Measurements from ENCODE around the gene BROX. TPM values are rescaled to one million over a fixed set of nuclear protein-coding genes. Genes with fewer than 3 reads are reported as not detected.

BROX gene
- total RNA-seq, 1 experiment from 2014 or later: 44.9 TPM

- H2AFZ ChIP-seq (ENCODE audit: low read depth, low read length, poor library complexity, severe bottlenecking): no peak overlapping the region
- H3K4me2 ChIP-seq (ENCODE audit: low read length): no peak overlapping the region
- no peaks in the 10 kb centered on the region for H3K9me3 ChIP-seq (ENCODE audit: control insufficient read depth in 1 of 2, insufficient read depth in 1 of 2, low read depth in 1 of 2, low read length in 2 of 2)
- DNase-seq (ENCODE audit: low read depth, low spot score): no peak
- ChIA-PET POLR2A (interaction anchor here (1.0 kb wide), 1 partner anchor 387 kb away, joined by 3 read pairs; no protein-coding TSS in a partner anchor), RAD21 (ENCODE audit: low non-redundant PET in 1 of 2, low total read pairs in 2 of 2, uncharacterized antibody in 2 of 2, unreplicated experiment in 2 of 2) (no interaction called here), CTCF (no interaction called here)
- no peaks in the 10 kb centered on the region for H3K27me3 ChIP-seq (ENCODE audit: insufficient read depth, low read length)
- H4K20me1 ChIP-seq (ENCODE audit: insufficient read depth): no peaks in the 10 kb centered on the region
- no peaks in the 10 kb centered on the region for H3K9me2 ChIP-seq (ENCODE audit: insufficient read depth)
- intact Hi-C loops (cut with micrococcal nuclease): no loop called here
- no peak overlapping the region for H3K9ac ChIP-seq (ENCODE audit: low read length)
- H3K4me1 ChIP-seq (ENCODE audit: control insufficient read depth in 1 of 2, insufficient read depth in 2 of 2, low read length in 2 of 2): no peaks in the 10 kb centered on the region
- TF ChIP-seq SP1 (IDR thresholded peaks at IDR 0.05; ENCODE audit: low read depth) (no peak), RAD21 (IDR thresholded peaks at IDR 0.05; ENCODE audit: low read depth) (no peak), JUND (IDR thresholded peaks at IDR 0.05) (no peak), SRF (IDR thresholded peaks at IDR 0.05; ENCODE audit: low read depth) (no peak), FOSL1 (IDR thresholded peaks at IDR 0.05; ENCODE audit: low read depth) (no peak)
- BruUV-seq (replicated peaks): no TSS peak
- ATAC-seq: no peak
- no peaks in the 10 kb centered on the region for H3K79me2 ChIP-seq (ENCODE audit: insufficient read depth, low read length)
- no peak overlapping the region for H3K27ac ChIP-seq (ENCODE audit: low read depth, low read length)
- peaks cover 11 to 27% of the 10 kb centered on the region in 2 experiments; a peak in 3 of 4 replicates for H3K36me3 ChIP-seq (ENCODE audit: control insufficient read depth in 1 of 2, insufficient read depth in 2 of 2, low read length in 2 of 2)
- no peak overlapping the region for H3K4me3 ChIP-seq (replicated peaks in 1 of 2; ENCODE audit: low read depth in 1 of 2, low read length in 2 of 2)
These were observed 24.1 kb downstream of the BROX start for GRCh38 chr1:222736470-222736869.

- H3K36me3 ChIP-seq (ENCODE audit: control insufficient read depth in 1 of 2, insufficient read depth in 2 of 2, low read length in 2 of 2): peaks cover 9 to 25% of the 10 kb centered on the region in 2 experiments; a peak in 3 of 4 replicates
- no peak within 1 kb of the TSS for H3K9ac ChIP-seq (ENCODE audit: low read length)
- no peak for DNase-seq (ENCODE audit: low read depth, low spot score)
- H2AFZ ChIP-seq (ENCODE audit: low read depth, low read length, poor library complexity, severe bottlenecking): no peak within 1 kb of the TSS
- ChIA-PET CTCF (no interaction called here), RAD21 (ENCODE audit: low non-redundant PET in 1 of 2, low total read pairs in 2 of 2, uncharacterized antibody in 2 of 2, unreplicated experiment in 2 of 2) (no interaction called here), POLR2A (no interaction called here)
- no peak within 1 kb of the TSS for H3K27ac ChIP-seq (ENCODE audit: low read depth, low read length)
- intact Hi-C loops (cut with micrococcal nuclease): no loop called here
- no peaks in the 10 kb centered on the region for H3K9me2 ChIP-seq (ENCODE audit: insufficient read depth)
- TF ChIP-seq SIN3A (IDR thresholded peaks at IDR 0.05; ENCODE audit: low read depth): no peak
- no peak for TF ChIP-seq RAD21 (IDR thresholded peaks at IDR 0.05; ENCODE audit: low read depth)
- no peak for TF ChIP-seq REST (IDR thresholded peaks at IDR 0.05; ENCODE audit: low read depth)
- no peak within 1 kb of the TSS for H3K4me3 ChIP-seq (replicated peaks in 1 of 2; ENCODE audit: low read depth in 1 of 2, low read length in 2 of 2)
- H3K9me3 ChIP-seq (ENCODE audit: control insufficient read depth in 1 of 2, insufficient read depth in 1 of 2, low read depth in 1 of 2, low read length in 2 of 2): no peaks in the 10 kb centered on the region
- no TSS peak for BruUV-seq (replicated peaks)
- no peaks in the 10 kb centered on the region for H3K79me2 ChIP-seq (ENCODE audit: insufficient read depth, low read length)
- H3K4me1 ChIP-seq (ENCODE audit: control insufficient read depth in 1 of 2, insufficient read depth in 2 of 2, low read length in 2 of 2): no peaks in the 10 kb centered on the region
- H4K20me1 ChIP-seq (ENCODE audit: insufficient read depth): no peaks in the 10 kb centered on the region
- ATAC-seq: no peak
- H3K27me3 ChIP-seq (ENCODE audit: insufficient read depth, low read length): no peaks in the 10 kb centered on the region
- H3K4me2 ChIP-seq (ENCODE audit: low read length): no peak within 1 kb of the TSS
These were observed 24.6 kb downstream of the BROX start, which contains the start of gene FAM177B for GRCh38 chr1:222736972-222737371. Gene FAM177B (plus strand): TSS chr1:222737202. CDS start chr1:222746546, 9,344 bp downstream.

All from HCT116 (cell line).